Gastroesophageal sphincter (tissue), 4 donors: Measurements from ENCODE around the gene UBE2H. TPM values are rescaled to one million over a fixed set of nuclear protein-coding genes. Genes with fewer than 3 reads are reported as not detected.
"Not testable (repeated sequence)": the region's sequence is repeated elsewhere in the genome, so short reads cannot be mapped to it uniquely, and the experiment has no call there.

ENCODE experiments used
- ATAC-seq: fragments of 150-250 bp; one replicate; pipeline ENCODE4 v1.9.1; 2016; ENCODE audit warnings: mild to moderate bottlenecking, moderate library complexity
- H3K27ac ChIP-seq, 4 donors: fragments of 200-600 bp; sonication (generic) in 3 of 4; 1 replicate in 3 of 4; 2 replicates in 1 of 4; pipeline ENCODE4 v1.5.1; 2016 to 2019
- H3K27me3 ChIP-seq: fragments of 200-600 bp; sonication (generic); one replicate; pipeline ENCODE4 v1.5.1; 2019
- H3K36me3 ChIP-seq, 2 donors: fragments of 200-600 bp; sonication (generic); one replicate each; pipeline ENCODE4 v1.5.1; 2019; ENCODE audit warnings: control low read depth in 1 of 2
- H3K4me1 ChIP-seq, 3 donors: fragments of 200-600 bp; sonication (generic); 1 replicate in 2 of 3; 2 replicates in 1 of 3; pipeline ENCODE4 v1.5.1; 2016 to 2019; ENCODE audit warnings: control low read depth in 2 of 3
- H3K4me3 ChIP-seq, 2 donors: fragments of 200-600 bp; sonication (generic); one replicate each; pipeline ENCODE4 v1.5.1; 2019; ENCODE audit warnings: mild to moderate bottlenecking in 1 of 2, moderate library complexity in 1 of 2
- H3K9me3 ChIP-seq, 3 donors: fragments of 200-600 bp; sonication (generic); one replicate each; pipeline ENCODE4 v1.5.1; 2017 to 2019; ENCODE audit warnings: control low read depth in 2 of 3
- EP300 ChIP-seq: sonication (generic); formaldehyde crosslinking; IDR thresholded peaks from one replicate; pipeline ENCODE4 v1.6.1; 2017; ENCODE audit warnings: antibody characterized with exemption, mild to moderate bottlenecking
- POLR2A ChIP-seq, 2 donors: fragments of 450-650 bp; IDR thresholded peaks; one replicate each; pipeline ENCODE4 v1.6.1; 2017; ENCODE audit warnings: antibody characterized with exemption in 2 of 2, mild to moderate bottlenecking in 2 of 2, moderate library complexity in 1 of 2
- POLR2AphosphoS5 ChIP-seq: sonication (generic); formaldehyde crosslinking; IDR thresholded peaks from one replicate; pipeline ENCODE4 v1.6.1; 2017; ENCODE audit warnings: antibody characterized with exemption
- WGBS, 2 donors: methylation state at CpG; one replicate each; pipeline ENCODE4 v1.1.5; 2018; ENCODE audit warnings: low coverage in 1 of 2; 5-methylcytosine and 5-hydroxymethylcytosine counted together
- total RNA-seq, 4 donors: library from RNA; depleted of rRNA; stranded (reverse); fragments of >200 nt; gene quantifications; one replicate each; pipeline ENCODE4 v1.1.0, GENCODE V29; 2016
- TF ChIP-seq, protein P1 (sequence below), 4 experiments: fragments of 200-600 bp in 2 of 4; fragments of 450-650 bp in 2 of 4; sonication (generic) in 1 of 4; IDR thresholded peaks; one replicate each; pipeline ENCODE4 v1.5.1; 2017 to 2019; ENCODE audit warnings: antibody characterized with exemption in 4 of 4, mild to moderate bottlenecking in 2 of 4, moderate library complexity in 2 of 4

Gene UBE2H
- total RNA-seq, 4 donors from 2014 or later: 80.2 to 96.2 (median 85.0) TPM

DNA sequence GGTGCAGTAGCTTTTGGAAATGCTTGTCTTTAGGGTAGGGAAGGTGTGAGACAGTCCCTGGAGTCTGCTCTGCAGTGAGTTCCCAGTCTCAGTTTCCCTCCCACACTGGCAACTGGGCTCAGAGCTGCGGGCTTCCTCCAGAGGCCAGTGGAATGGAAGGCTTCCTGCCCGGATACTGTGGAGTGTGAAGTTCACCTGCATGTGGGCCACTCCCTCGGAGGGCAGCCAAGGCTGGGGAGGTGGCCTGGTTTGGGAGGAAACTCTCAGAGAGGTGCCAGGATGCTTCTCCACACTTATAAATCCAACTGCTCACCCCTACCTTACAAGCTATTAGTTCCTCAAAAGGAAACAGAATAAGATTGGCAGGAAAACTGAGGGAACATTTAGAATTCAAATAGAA lies 18.1 kb upstream of the UBE2H start:
- Histone ChIP-seq H3K27me3 (no peaks in the 10 kb centered on the region), H3K27ac (peak overlapping the region in 2 of 4 donors; percentile 61 to 71), H3K4me3 (no peak overlapping the region), H3K36me3 (no peaks in the 10 kb centered on the region), H3K4me1 (peaks cover 0 to 7% (median 0%) of the 10 kb centered on the region in 3 donors), H3K9me3 (no peaks in the 10 kb centered on the region)
- TF ChIP-seq EP300 (no peak), POLR2A (IDR thresholded peaks at IDR 0.05) (no peak), POLR2AphosphoS5 (no peak)
- TF ChIP-seq, protein P1, sequence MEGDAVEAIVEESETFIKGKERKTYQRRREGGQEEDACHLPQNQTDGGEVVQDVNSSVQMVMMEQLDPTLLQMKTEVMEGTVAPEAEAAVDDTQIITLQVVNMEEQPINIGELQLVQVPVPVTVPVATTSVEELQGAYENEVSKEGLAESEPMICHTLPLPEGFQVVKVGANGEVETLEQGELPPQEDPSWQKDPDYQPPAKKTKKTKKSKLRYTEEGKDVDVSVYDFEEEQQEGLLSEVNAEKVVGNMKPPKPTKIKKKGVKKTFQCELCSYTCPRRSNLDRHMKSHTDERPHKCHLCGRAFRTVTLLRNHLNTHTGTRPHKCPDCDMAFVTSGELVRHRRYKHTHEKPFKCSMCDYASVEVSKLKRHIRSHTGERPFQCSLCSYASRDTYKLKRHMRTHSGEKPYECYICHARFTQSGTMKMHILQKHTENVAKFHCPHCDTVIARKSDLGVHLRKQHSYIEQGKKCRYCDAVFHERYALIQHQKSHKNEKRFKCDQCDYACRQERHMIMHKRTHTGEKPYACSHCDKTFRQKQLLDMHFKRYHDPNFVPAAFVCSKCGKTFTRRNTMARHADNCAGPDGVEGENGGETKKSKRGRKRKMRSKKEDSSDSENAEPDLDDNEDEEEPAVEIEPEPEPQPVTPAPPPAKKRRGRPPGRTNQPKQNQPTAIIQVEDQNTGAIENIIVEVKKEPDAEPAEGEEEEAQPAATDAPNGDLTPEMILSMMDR (IDR thresholded peaks at IDR 0.05): no peak
- 67% methylated on average over 1 of the region's 3 CpGs; no CpG with 5 or more reads in 1 of the 2 donors for WGBS, 2 donors
- peak; percentile 22 for ATAC-seq

DNA sequence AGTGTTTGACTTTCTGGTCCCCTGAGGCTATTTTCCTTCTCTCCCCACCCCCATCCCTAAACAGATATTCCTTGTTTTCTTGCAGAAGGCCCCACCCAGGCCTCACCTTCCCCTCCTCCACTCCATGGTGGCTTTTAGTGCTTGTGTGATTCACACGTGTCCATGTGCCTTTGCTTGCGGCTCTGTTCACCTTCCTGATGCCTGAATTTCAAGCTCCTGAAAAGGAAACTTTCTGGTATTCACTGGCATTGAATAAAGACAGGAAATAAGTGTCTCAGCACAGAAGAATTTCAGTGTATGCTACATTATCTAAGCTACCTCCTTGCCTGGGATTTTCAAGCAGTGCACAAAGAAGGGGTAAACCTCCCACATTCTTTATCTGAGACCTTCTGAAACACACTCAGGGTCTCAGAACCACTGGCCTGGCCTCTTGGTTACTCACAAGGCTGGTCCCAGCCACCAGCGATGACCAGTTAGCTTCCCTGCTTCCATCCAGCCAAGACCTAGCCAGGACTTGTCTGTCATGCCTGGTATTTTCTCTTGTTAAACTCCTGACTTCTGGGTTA lies 17.2 kb upstream of the UBE2H start:
- Histone ChIP-seq H3K4me3 (no peak overlapping the region), H3K9me3 (no peaks in the 10 kb centered on the region), H3K27ac (peak overlapping the region in 2 of 4 donors; percentile 61 to 71), H3K4me1 (peaks cover 0 to 7% (median 0%) of the 10 kb centered on the region in 3 donors), H3K36me3 (no peaks in the 10 kb centered on the region), H3K27me3 (no peaks in the 10 kb centered on the region)
- TF ChIP-seq, protein P1 (IDR thresholded peaks at IDR 0.05): no peak
- TF ChIP-seq POLR2A (IDR thresholded peaks at IDR 0.05): no peak
- no peak for TF ChIP-seq EP300
- TF ChIP-seq POLR2AphosphoS5: no peak
- ATAC-seq: peak; percentile 55
- WGBS, 2 donors: 45 to 78% methylated on average over 3 of the region's 3 CpGs

DNA sequence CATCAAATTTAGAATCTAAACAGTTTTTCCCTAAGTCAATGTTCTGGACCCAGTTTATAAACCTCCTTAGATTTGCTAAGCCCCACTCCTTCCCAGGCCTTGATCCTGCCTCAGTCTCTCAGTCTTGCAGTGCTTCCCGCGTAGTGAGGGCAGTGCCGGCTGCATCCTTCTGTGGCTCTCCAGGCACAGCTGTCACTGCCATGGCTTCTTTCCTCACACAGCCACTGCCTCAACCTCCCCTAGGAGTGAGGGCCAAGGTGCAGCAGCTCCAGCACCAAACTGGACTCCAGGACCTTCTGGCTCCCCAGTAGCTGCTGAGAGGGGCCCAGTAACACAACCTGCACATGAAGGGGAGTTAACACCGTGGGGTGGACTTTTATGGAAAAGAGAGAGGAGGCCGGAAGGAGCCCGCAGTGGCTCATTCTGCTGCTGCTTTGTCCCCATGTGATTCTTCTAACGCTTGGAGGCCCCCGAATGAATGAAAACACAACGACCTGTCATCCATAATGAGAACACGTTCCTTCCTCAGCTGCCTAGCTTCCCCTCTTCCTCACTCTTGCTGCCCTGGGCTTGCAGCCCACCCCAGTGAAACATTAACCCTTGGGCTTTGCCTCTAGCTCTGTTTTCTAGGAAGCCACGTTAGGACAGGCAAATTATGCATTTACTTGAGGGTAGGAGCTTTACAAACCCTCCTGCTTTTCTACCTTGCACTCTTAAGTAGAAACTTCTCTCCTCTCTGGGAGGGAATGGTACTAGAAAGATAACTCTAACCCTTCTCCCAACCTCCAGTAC lies 16.0 kb upstream of the UBE2H start:
- Histone ChIP-seq H3K27ac (no peak overlapping the region), H3K4me3 (no peak overlapping the region), H3K9me3 (no peaks in the 10 kb centered on the region), H3K36me3 (no peaks in the 10 kb centered on the region), H3K4me1 (peaks cover 0 to 7% (median 0%) of the 10 kb centered on the region in 3 donors), H3K27me3 (no peaks in the 10 kb centered on the region)
- no peak for TF ChIP-seq POLR2AphosphoS5
- no peak for TF ChIP-seq POLR2A (IDR thresholded peaks at IDR 0.05)
- TF ChIP-seq EP300: no peak
- TF ChIP-seq, protein P1 (IDR thresholded peaks at IDR 0.05): no peak
- 80% methylated on average over 2 to 6 of the region's 11 CpGs for WGBS, 2 donors
- no peak for ATAC-seq

DNA sequence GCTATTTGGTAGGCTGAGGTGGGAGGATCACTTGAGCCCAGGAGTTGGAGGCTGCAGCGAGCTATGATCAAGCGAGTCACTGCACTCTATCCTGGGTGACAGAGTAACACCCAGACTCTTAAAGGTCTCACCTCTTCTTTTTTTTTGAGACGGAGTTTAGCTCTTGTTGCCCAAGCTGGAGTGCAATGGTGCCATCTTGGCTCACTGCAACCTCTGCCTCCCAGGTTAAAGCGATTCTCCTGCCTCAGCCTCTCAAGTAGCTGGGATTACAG lies 7.4 kb upstream of the UBE2H start:
- not testable (repeated sequence) for H3K27me3 ChIP-seq, H3K4me3 ChIP-seq, ATAC-seq, H3K4me1 ChIP-seq, H3K27ac ChIP-seq, H3K36me3 ChIP-seq, H3K9me3 ChIP-seq
- 100% methylated on average over 4 of the region's 4 CpGs; no CpG with 5 or more reads in 1 of the 2 donors for WGBS, 2 donors

DNA sequence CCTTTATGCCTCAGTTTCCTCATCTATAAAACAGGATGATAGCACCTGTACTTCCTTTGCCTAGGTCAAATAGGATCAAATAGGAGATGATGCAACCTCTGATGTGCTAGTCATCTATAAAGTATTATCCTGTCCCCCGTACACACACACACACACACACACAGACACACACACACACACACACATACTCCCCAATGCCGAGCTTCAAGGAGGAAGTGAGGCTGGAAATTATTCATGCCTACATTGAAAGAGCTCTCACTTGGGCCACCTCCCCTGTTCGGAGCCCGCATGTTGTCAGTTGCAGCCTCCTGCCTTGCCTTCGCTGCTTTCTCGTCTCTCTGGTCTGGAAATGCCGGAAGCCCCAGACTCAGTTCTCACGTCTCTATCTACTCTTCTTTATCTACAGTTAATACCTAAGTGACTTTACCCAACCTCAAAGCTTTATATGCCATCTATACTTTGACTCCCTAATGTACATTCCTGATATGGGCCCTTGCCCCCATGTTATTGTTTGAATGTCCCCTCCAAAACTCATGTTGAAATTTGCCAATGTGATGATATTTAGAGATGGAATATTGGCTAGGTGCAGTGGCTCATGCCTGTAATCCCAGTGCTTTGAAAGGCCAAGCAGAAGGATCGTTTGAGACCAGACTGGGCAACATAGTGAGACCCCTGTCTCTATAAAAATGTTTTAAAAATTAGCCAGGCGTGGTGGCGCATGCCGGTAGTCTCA lies 6.9 kb upstream of the UBE2H start:
- H3K4me3 ChIP-seq: no peak overlapping the region
- H3K27me3 ChIP-seq: no peaks in the 10 kb centered on the region
- H3K9me3 ChIP-seq: no peaks in the 10 kb centered on the region
- no peak for ATAC-seq
- H3K36me3 ChIP-seq: no peaks in the 10 kb centered on the region
- TF ChIP-seq POLR2AphosphoS5 (no peak), EP300 (no peak), POLR2A (IDR thresholded peaks at IDR 0.05) (no peak)
- TF ChIP-seq, protein P1 (IDR thresholded peaks at IDR 0.05): no peak
- H3K27ac ChIP-seq: no peak overlapping the region
- H3K4me1 ChIP-seq: no peaks in the 10 kb centered on the region
- WGBS, 2 donors: 87 to 90% methylated on average over 8 to 11 of the region's 12 CpGs
